HG03108 (cell line): Measurements from ENCODE around the gene DENND6B.

Experiments used
- ATAC-seq: cut with Tn5 transposase; IDR thresholded peaks from one replicate; pipeline ENCODE4 v1.9.1; 2021; ENCODE audit warnings: moderate library complexity; ENCODE audit not compliant: unreplicated experiment

DENND6B gene

DNA sequence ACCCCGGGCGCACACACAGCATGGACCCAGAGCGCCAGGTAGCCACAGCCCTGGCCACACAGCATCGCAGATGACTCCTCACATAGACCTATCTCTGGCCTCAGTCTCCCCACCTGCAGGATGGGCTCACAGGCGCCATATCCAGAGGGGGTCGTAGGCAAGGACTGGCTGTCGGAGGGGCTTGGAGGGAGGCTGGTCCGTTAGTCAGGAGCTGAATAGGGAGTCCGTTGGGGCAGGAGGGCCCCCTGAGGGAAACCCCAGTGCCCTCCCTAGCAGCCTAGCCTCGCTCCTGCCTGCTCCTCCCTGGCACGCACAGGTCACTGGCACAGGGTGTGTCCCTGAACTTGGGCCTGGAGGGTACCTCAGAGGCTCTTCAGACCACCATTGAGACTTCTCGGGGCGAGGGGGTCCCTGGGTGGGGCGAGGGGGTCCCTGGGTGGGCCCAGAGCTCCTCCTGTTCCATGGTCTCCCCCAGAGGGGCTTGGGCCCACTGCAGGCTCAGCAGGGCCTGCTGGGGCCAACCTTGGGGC, 21.4 kb downstream of the DENND6B start:
- no peak for ATAC-seq

DNA sequence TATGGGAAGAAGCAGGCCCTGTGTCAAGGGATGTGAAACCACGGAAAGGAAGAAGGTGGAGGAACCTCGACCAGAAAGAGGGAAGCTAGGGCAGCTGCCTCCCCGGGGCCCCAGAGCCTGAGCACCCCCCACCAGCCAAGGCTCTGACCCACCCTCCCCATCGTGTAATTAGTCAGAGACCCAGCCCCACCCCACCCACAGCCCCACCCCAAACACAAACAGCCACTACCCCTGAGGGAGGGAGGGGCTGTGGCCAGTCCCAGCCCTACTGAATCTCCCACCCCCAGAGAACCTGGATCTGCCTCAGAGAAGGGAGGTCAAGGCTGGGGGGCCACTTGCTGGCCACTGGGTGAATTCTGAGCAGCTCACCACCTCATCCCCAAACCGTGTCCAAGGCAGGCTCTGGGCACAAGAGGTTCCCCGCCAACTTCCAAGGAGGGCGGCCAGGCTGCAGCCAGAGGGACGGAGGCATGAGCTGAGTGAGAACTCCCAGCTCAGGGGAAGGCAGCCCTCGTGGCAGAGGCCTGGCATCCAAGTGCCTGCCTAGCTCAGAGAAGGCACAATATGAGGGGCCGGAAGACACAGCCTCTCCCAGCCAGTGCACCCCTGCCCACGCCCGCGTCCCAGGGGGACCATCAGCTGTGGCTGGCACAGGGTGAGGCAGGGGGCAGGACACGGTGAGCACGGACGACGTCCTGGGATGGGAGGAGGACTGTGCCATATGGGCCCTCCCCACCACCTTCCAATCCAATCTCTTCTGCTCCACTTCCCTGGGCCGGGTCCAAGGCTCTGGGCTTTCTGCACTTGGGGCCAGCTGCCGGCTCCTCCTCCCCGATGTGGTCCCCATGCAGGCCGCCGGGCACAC, 22.1 kb downstream of the DENND6B start:
- ATAC-seq: no peak

- ATAC-seq: no peak
Measured at GRCh38 chr22:50303848-50304527, 22.8 kb downstream of the DENND6B start.

GRCh38 chr22:50303515-50303847, 23.3 kb downstream of the DENND6B start:
- no peak for ATAC-seq

GRCh38 chr22:50302564-50302963, 24.2 kb downstream of the DENND6B start:
- ATAC-seq: no peak

DNA sequence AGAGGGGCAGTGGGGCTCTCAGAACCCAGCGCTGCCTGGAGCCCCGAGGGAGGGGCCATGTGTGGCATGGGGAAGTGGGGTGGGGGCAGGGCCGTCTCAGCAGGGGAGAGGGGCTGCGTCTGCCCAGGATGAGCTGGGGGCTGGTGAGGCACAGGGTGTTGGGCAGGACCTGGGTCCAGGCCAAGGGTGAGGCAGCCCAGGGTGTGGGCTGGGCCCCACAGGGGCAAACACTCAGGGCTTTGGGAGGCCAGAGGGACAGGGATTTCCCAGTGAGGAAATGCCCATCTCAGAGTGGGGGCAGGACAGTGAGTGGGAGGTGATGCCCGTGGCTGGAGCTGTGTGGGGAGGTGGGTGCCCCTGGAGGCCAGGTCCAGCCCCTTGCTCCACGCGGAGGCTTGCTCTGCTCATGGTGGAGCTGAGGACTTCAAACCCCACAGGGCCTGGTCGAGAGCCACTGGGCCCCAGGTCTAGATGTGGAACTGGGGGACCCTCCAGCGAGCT, 24.7 kb downstream of the DENND6B start:
- ATAC-seq: no peak

DNA sequence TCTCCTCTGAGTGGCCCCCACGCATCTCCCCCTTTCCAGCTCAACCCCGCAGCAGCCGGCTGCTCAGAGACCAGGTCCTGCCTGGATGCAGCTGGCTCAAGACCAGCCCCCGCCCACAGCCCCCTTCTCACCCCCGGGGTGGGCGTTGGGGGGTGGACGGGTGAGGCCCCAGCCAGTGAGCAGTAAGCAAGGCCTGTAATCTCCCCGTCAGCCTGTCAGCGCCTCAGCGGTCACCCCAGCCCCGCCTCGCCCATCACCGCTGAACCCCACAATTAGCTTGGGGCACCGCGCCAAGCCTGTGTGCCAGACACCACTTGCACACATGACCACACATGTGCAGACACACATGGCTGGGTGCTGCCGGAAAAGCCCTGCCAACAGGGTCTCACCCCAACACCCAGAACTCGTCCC, 25.2 kb downstream of the DENND6B start:
- ATAC-seq: no peak

- ATAC-seq: no peak
Measured at GRCh38 chr22:50300620-50301257, 26.1 kb downstream of the DENND6B start.

GRCh38 chr22:50299785-50300619, 26.8 kb downstream of the DENND6B start:
- ATAC-seq: no peak

DNA sequence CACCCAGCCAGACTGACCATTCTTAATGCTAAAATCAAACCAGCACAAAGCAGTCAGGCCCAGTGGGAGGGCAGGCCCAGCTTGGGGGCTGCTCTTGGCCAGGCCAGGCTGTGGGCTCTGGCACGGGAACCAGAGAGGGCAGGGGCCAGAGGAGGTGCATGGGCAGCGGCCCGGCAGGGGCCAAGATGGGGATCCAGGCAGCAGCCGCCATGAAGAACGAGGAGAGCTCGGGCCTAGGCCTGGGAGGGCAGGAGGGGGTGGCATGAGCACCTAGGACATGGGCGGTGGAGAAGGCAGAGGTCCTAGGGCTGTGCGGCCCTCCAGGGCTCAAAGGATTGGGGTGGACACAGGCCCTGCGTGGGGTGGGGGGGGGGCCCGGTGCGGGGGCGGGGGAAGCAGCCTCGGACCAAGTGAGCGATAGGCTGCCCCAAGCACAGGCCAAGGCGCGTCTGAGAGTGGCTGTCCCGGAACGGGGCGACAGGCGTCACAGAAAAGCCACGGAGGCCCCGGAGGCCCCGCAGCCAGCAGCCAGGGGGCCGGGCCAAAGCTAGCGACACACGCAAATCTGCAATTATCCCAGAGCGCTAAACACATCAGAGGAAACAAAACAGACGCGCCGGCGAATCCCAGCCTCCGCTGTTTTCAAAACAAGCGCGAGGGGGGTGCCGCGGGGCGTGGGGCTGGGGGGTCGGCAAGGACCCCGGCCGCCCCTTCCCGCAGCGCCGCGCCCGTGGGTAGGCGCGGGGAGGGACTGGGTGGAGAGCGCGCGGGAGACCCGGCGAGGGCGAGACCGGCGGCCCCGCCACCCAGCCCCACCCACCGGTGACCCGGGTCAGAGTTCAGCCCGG, 27.7 kb downstream of the DENND6B start:
- ATAC-seq: no peak

- ATAC-seq: no peak
Measured at GRCh38 chr22:50298266-50298637, 28.6 kb downstream of the DENND6B start.

DNA sequence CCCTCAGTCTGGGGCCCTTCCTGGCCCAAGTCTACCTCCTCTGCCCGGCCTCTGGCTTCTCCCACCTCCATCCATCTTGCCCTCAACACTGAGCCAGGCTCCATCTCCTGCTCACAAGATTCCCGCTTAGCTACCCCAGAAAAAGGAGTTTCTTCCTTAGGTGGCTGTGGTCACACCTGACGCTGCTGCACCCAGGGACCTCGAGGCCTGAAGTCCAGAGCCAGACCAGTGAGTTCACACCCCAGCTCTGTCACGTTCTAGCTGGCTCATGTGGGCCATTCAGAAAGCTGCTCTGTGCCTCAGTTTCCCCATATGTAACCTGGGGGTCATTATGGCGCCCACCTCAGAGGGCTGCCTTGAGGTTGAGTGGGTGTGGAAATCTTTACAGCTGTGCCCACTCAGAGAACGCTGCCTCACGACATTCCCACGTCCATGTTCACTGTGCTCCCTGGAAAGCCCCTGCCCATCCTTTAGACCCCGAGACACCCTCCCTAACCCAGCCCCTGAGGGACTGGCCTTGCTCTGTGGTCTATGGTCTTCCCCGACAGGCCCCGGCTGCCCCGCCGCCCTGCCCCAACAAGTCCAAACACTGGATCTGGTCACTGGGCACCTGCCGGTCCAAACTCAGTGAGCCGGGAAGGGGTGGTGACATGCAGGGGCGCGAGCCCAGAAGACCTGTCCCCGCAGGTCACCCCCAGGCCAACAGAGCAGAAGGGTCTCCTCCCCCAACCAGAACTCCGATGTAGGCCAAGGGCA, 29.1 kb downstream of the DENND6B start:
- ATAC-seq: no peak

DNA sequence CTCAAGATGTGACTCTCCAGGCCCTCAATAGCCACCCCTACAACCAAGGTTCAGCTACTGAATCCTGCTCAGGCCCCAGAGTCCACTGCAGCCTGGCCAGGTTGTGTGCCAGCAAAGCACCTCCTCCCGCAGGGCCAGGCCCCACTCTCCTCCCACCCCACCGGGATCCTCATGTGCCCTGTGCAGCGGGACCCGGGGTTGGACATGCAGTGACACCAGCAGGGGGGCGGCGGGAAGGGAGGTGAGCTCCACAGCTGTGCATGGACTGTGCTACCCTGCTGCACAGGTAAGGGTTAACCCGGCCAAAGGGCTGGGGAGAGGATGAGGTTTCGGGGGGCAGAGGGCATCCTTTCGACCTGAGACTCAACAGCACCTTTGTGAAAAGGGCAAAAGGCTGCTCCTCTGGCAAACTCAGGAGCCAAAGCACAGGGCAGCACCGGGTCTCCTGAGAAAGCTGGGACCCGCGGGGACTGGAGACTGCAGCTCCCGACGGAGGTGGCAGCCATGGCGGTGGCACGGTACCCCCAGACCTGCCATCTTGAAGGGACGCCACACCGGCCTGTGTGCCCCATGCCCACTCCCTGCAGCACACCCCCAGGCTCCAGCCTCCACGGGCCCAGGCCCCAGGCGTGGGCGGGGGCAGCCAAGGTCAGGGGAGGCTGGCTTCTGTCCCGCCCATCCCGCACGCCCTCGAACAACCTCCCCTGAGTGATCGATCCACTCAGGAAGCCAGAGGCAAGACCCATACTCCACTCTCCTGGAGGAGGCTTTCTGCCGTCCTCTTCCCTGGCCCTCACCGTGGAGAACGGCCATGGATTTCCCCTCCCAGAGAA, 29.9 kb downstream of the DENND6B start:
- ATAC-seq: no peak

- ATAC-seq: no peak
Measured at GRCh38 chr22:50294319-50294656, 32.5 kb downstream of the DENND6B start.

GRCh38 chr22:50293441-50294318, 33.1 kb downstream of the DENND6B start:
- no peak for ATAC-seq

GRCh38 chr22:50292643-50293440, 34.0 kb downstream of the DENND6B start:
- no peak for ATAC-seq
